ENCODE data around the gene PABPN1L. TPM values are rescaled to one million over a fixed set of nuclear protein-coding genes. Genes with fewer than 3 reads are reported as not detected.

PABPN1L gene
- total and polyA plus RNA-seq, 2 of the 8 experiments (the other 6 are each of a cell fraction or from before 2014, with no cell fraction given) = not detected

DNA sequence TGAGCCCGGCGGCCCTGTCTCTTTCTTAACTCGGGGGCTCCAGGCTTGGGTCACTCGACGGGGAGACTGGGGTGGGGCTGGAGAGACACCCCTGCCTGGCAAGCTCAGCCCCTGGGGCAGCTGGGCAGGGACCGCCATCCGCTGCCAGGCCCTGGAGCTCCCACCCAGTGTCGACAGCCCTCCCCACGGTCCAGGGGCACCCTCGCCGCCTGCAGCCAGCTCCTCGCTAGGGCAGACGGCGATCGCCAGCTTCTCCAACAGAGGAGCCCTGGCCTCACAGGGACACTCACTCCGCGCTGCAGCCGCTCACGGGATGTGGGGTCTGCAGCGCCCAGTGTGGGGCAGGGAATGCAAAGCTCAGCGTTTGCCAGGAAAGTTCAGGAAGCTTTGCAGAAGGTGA is 38.7 kb downstream of the PABPN1L start (continued):
- no peak for TF ChIP-seq TAF1 (IDR thresholded peaks at IDR 0.05; ENCODE audit: low read depth, low read length)
- TF ChIP-seq TBP (IDR thresholded peaks at IDR 0.05; ENCODE audit: low read depth, low read length) = no peak
- TF ChIP-seq, protein P1, sequence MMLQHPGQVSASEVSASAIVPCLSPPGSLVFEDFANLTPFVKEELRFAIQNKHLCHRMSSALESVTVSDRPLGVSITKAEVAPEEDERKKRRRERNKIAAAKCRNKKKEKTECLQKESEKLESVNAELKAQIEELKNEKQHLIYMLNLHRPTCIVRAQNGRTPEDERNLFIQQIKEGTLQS (IDR thresholded peaks at IDR 0.05; ENCODE audit: insufficient read depth, low read depth, low read length) = no peak
- TF ChIP-seq CEBPB (IDR thresholded peaks at IDR 0.05; ENCODE audit: low read depth, low read length) = no peak
- TF ChIP-seq, protein P2, sequence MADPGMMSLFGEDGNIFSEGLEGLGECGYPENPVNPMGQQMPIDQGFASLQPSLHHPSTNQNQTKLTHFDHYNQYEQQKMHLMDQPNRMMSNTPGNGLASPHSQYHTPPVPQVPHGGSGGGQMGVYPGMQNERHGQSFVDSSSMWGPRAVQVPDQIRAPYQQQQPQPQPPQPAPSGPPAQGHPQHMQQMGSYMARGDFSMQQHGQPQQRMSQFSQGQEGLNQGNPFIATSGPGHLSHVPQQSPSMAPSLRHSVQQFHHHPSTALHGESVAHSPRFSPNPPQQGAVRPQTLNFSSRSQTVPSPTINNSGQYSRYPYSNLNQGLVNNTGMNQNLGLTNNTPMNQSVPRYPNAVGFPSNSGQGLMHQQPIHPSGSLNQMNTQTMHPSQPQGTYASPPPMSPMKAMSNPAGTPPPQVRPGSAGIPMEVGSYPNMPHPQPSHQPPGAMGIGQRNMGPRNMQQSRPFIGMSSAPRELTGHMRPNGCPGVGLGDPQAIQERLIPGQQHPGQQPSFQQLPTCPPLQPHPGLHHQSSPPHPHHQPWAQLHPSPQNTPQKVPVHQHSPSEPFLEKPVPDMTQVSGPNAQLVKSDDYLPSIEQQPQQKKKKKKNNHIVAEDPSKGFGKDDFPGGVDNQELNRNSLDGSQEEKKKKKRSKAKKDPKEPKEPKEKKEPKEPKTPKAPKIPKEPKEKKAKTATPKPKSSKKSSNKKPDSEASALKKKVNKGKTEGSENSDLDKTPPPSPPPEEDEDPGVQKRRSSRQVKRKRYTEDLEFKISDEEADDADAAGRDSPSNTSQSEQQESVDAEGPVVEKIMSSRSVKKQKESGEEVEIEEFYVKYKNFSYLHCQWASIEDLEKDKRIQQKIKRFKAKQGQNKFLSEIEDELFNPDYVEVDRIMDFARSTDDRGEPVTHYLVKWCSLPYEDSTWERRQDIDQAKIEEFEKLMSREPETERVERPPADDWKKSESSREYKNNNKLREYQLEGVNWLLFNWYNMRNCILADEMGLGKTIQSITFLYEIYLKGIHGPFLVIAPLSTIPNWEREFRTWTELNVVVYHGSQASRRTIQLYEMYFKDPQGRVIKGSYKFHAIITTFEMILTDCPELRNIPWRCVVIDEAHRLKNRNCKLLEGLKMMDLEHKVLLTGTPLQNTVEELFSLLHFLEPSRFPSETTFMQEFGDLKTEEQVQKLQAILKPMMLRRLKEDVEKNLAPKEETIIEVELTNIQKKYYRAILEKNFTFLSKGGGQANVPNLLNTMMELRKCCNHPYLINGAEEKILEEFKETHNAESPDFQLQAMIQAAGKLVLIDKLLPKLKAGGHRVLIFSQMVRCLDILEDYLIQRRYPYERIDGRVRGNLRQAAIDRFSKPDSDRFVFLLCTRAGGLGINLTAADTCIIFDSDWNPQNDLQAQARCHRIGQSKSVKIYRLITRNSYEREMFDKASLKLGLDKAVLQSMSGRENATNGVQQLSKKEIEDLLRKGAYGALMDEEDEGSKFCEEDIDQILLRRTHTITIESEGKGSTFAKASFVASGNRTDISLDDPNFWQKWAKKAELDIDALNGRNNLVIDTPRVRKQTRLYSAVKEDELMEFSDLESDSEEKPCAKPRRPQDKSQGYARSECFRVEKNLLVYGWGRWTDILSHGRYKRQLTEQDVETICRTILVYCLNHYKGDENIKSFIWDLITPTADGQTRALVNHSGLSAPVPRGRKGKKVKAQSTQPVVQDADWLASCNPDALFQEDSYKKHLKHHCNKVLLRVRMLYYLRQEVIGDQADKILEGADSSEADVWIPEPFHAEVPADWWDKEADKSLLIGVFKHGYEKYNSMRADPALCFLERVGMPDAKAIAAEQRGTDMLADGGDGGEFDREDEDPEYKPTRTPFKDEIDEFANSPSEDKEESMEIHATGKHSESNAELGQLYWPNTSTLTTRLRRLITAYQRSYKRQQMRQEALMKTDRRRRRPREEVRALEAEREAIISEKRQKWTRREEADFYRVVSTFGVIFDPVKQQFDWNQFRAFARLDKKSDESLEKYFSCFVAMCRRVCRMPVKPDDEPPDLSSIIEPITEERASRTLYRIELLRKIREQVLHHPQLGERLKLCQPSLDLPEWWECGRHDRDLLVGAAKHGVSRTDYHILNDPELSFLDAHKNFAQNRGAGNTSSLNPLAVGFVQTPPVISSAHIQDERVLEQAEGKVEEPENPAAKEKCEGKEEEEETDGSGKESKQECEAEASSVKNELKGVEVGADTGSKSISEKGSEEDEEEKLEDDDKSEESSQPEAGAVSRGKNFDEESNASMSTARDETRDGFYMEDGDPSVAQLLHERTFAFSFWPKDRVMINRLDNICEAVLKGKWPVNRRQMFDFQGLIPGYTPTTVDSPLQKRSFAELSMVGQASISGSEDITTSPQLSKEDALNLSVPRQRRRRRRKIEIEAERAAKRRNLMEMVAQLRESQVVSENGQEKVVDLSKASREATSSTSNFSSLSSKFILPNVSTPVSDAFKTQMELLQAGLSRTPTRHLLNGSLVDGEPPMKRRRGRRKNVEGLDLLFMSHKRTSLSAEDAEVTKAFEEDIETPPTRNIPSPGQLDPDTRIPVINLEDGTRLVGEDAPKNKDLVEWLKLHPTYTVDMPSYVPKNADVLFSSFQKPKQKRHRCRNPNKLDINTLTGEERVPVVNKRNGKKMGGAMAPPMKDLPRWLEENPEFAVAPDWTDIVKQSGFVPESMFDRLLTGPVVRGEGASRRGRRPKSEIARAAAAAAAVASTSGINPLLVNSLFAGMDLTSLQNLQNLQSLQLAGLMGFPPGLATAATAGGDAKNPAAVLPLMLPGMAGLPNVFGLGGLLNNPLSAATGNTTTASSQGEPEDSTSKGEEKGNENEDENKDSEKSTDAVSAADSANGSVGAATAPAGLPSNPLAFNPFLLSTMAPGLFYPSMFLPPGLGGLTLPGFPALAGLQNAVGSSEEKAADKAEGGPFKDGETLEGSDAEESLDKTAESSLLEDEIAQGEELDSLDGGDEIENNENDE (IDR thresholded peaks at IDR 0.05; ENCODE audit: insufficient replicate concordance, low read length) = no peak

All from H1 (cell line).